GM10847 (cell line): ENCODE data around the gene KREMEN2.

Experiments used
- POLR2A ChIP-seq: IDR thresholded peaks from 2 replicates; pipeline ENCODE4 v1.6.1; 2011; ENCODE audit not compliant: insufficient read length; ENCODE audit errors: extremely low read depth

Gene KREMEN2

GRCh38 chr16:2956579-2956956 lies 7.5 kb upstream of the KREMEN2 start:
- TF ChIP-seq POLR2A = no peak

- no peak for TF ChIP-seq POLR2A
These were observed 4.9 kb upstream of the KREMEN2 start for GRCh38 chr16:2959206-2959605.

GRCh38 chr16:2960183-2961010 lies 3.7 kb upstream of the KREMEN2 start:
- TF ChIP-seq POLR2A = no peak

- TF ChIP-seq POLR2A = no peak
These were observed 1.6 kb upstream of the KREMEN2 start for GRCh38 chr16:2962334-2963073.

- TF ChIP-seq POLR2A = no peak
These were observed 877 bp upstream of the KREMEN2 start for GRCh38 chr16:2963074-2963722.

GRCh38 chr16:2964475-2965336 lies 631 bp downstream of the KREMEN2 start:
- TF ChIP-seq POLR2A = no peak

GRCh38 chr16:2966043-2966807 lies 2.1 kb downstream of the KREMEN2 start:
- no peak for TF ChIP-seq POLR2A

GRCh38 chr16:2966808-2967191 lies 2.7 kb downstream of the KREMEN2 start:
- no peak for TF ChIP-seq POLR2A

- no peak for TF ChIP-seq POLR2A
These were observed 3.1 kb downstream of the KREMEN2 start for GRCh38 chr16:2967211-2967631.

- TF ChIP-seq POLR2A = no peak
These were observed 3.7 kb downstream of the KREMEN2 start for GRCh38 chr16:2967721-2968161.

- no peak for TF ChIP-seq POLR2A
These were observed 4.3 kb downstream of the KREMEN2 start for GRCh38 chr16:2968368-2968737.

- no peak for TF ChIP-seq POLR2A
These were observed 4.9 kb downstream of the KREMEN2 start, which contains the start of gene PAQR4 for GRCh38 chr16:2968738-2969544. TSS of gene PAQR4 (plus strand) at chr16:2969348. CDS start at chr16:2969675, 327 bp downstream.
